ENCODE measurements around the gene ADGRD1.

The ADGRD1 gene

GRCh38 chr12:130965668-130966067 lies 12.0 kb downstream of the ADGRD1 start:
- no peak for DNase-seq (ENCODE audit: low spot score in 2 of 2)

GRCh38 chr12:130966443-130967030 lies 12.8 kb downstream of the ADGRD1 start:
- no peaks in the 10 kb centered on the region for H3K36me3 Mint-ChIP-seq
- peaks cover 10% of the 10 kb centered on the region for H3K4me1 Mint-ChIP-seq
- ATAC-seq (ENCODE audit: low read depth) (no peak), DNase-seq (ENCODE audit: low spot score in 2 of 2) (no peak)
- no peak overlapping the region for H3K27ac Mint-ChIP-seq
- peaks cover 11% of the 10 kb centered on the region for H3K27me3 Mint-ChIP-seq
- H3K4me3 Mint-ChIP-seq = no peak overlapping the region
- H3K9me3 Mint-ChIP-seq = peaks cover 2% of the 10 kb centered on the region

More at GRCh38 chr12:130965668-130966067, 12.0 kb downstream of the ADGRD1 start:
- no peak overlapping the region for H3K27ac Mint-ChIP-seq
- H3K27me3 Mint-ChIP-seq = peaks cover 12% of the 10 kb centered on the region
- H3K4me3 Mint-ChIP-seq = no peak overlapping the region
- H3K36me3 Mint-ChIP-seq = no peaks in the 10 kb centered on the region
- no peak for ATAC-seq (ENCODE audit: low read depth)
- peaks cover 7% of the 10 kb centered on the region for H3K4me1 Mint-ChIP-seq
- peaks cover 2% of the 10 kb centered on the region for H3K9me3 Mint-ChIP-seq

GRCh38 chr12:130967636-130968035 lies 13.9 kb downstream of the ADGRD1 start:
- Mint-ChIP-seq H3K27ac (no peak overlapping the region), H3K4me3 (no peak overlapping the region), H3K4me1 (peaks cover 10% of the 10 kb centered on the region), H3K27me3 (peaks cover 12% of the 10 kb centered on the region), H3K36me3 (no peaks in the 10 kb centered on the region), H3K9me3 (peaks cover 2% of the 10 kb centered on the region)
- no peak for ATAC-seq (ENCODE audit: low read depth)
- no peak for DNase-seq (ENCODE audit: low spot score in 2 of 2)

- H3K27ac Mint-ChIP-seq = no peak overlapping the region
- peaks cover 10% of the 10 kb centered on the region for H3K4me1 Mint-ChIP-seq
- peaks cover 14% of the 10 kb centered on the region for H3K27me3 Mint-ChIP-seq
- H3K4me3 Mint-ChIP-seq = no peak overlapping the region
- DNase-seq (ENCODE audit: low spot score in 2 of 2) (no peak), ATAC-seq (ENCODE audit: low read depth) (no peak)
- H3K36me3 Mint-ChIP-seq = no peaks in the 10 kb centered on the region
- H3K9me3 Mint-ChIP-seq = no peaks in the 10 kb centered on the region
Measured at GRCh38 chr12:130968611-130969010, 14.9 kb downstream of the ADGRD1 start.

GRCh38 chr12:130969223-130969622 lies 15.5 kb downstream of the ADGRD1 start:
- Mint-ChIP-seq H3K4me3 (no peak overlapping the region), H3K27ac (no peak overlapping the region), H3K27me3 (peaks cover 14% of the 10 kb centered on the region), H3K9me3 (no peaks in the 10 kb centered on the region), H3K36me3 (no peaks in the 10 kb centered on the region), H3K4me1 (peaks cover 10% of the 10 kb centered on the region)
- ATAC-seq (ENCODE audit: low read depth) (no peak), DNase-seq (ENCODE audit: low spot score in 2 of 2) (no peak)

- ATAC-seq (ENCODE audit: low read depth) (peak; percentile 67), DNase-seq (ENCODE audit: low spot score in 2 of 2) (no peak)
- H3K4me1 Mint-ChIP-seq = peaks cover 12% of the 10 kb centered on the region
- no peak overlapping the region for H3K4me3 Mint-ChIP-seq
- no peak overlapping the region for H3K27ac Mint-ChIP-seq
- no peaks in the 10 kb centered on the region for H3K36me3 Mint-ChIP-seq
- peaks cover 15% of the 10 kb centered on the region for H3K27me3 Mint-ChIP-seq
- H3K9me3 Mint-ChIP-seq = no peaks in the 10 kb centered on the region
Measured at GRCh38 chr12:130970165-130970907, 16.6 kb downstream of the ADGRD1 start.

GRCh38 chr12:130970908-130971233 lies 17.2 kb downstream of the ADGRD1 start:
- H3K27ac Mint-ChIP-seq = no peak overlapping the region

GRCh38 chr12:130971925-130972585 lies 18.3 kb downstream of the ADGRD1 start:
- DNase-seq (ENCODE audit: low spot score in 2 of 2) (no peak), ATAC-seq (ENCODE audit: low read depth) (no peak)
- Mint-ChIP-seq H3K27me3 (peaks cover 15% of the 10 kb centered on the region), H3K27ac (no peak overlapping the region), H3K4me1 (peaks cover 12% of the 10 kb centered on the region), H3K36me3 (no peaks in the 10 kb centered on the region), H3K9me3 (no peaks in the 10 kb centered on the region), H3K4me3 (no peak overlapping the region)

More at GRCh38 chr12:130970908-130971233, 17.2 kb downstream of the ADGRD1 start:
- ATAC-seq (ENCODE audit: low read depth) = no peak
- no peaks in the 10 kb centered on the region for H3K9me3 Mint-ChIP-seq
- H3K4me3 Mint-ChIP-seq = no peak overlapping the region
- peaks cover 12% of the 10 kb centered on the region for H3K4me1 Mint-ChIP-seq
- H3K27me3 Mint-ChIP-seq = peaks cover 15% of the 10 kb centered on the region
- H3K36me3 Mint-ChIP-seq = no peaks in the 10 kb centered on the region
- DNase-seq (ENCODE audit: low spot score in 2 of 2) = no peak

GRCh38 chr12:130972586-130972950 lies 18.9 kb downstream of the ADGRD1 start:
- Mint-ChIP-seq H3K27ac (no peak overlapping the region), H3K4me1 (peaks cover 12% of the 10 kb centered on the region), H3K4me3 (no peak overlapping the region), H3K27me3 (peaks cover 15% of the 10 kb centered on the region), H3K9me3 (no peaks in the 10 kb centered on the region), H3K36me3 (no peaks in the 10 kb centered on the region)
- DNase-seq (ENCODE audit: low spot score in 2 of 2) (no peak), ATAC-seq (ENCODE audit: low read depth) (no peak)

GRCh38 chr12:130973109-130973508 lies 19.4 kb downstream of the ADGRD1 start:
- no peak overlapping the region for H3K4me3 Mint-ChIP-seq
- no peaks in the 10 kb centered on the region for H3K9me3 Mint-ChIP-seq
- peaks cover 12% of the 10 kb centered on the region for H3K4me1 Mint-ChIP-seq
- no peak for DNase-seq (ENCODE audit: low spot score in 2 of 2)
- H3K27ac Mint-ChIP-seq = no peak overlapping the region
- no peaks in the 10 kb centered on the region for H3K36me3 Mint-ChIP-seq
- H3K27me3 Mint-ChIP-seq = peaks cover 14% of the 10 kb centered on the region
- no peak for ATAC-seq (ENCODE audit: low read depth)

GRCh38 chr12:130973906-130974305 lies 20.2 kb downstream of the ADGRD1 start:
- Mint-ChIP-seq H3K4me1 (peaks cover 11% of the 10 kb centered on the region), H3K27me3 (peaks cover 11% of the 10 kb centered on the region), H3K36me3 (no peaks in the 10 kb centered on the region), H3K4me3 (no peak overlapping the region), H3K9me3 (no peaks in the 10 kb centered on the region), H3K27ac (no peak overlapping the region)
- DNase-seq (ENCODE audit: low spot score in 2 of 2) = no peak
- no peak for ATAC-seq (ENCODE audit: low read depth)

- H3K4me3 Mint-ChIP-seq = no peak overlapping the region
- DNase-seq (ENCODE audit: low spot score in 2 of 2) = no peak
- no peak for ATAC-seq (ENCODE audit: low read depth)
- H3K27ac Mint-ChIP-seq = no peak overlapping the region
- H3K27me3 Mint-ChIP-seq = peaks cover 10% of the 10 kb centered on the region
- no peaks in the 10 kb centered on the region for H3K36me3 Mint-ChIP-seq
- H3K4me1 Mint-ChIP-seq = peaks cover 12% of the 10 kb centered on the region
- no peaks in the 10 kb centered on the region for H3K9me3 Mint-ChIP-seq
Measured at GRCh38 chr12:130975116-130975515, 21.4 kb downstream of the ADGRD1 start.

GRCh38 chr12:130976171-130976720 lies 22.5 kb downstream of the ADGRD1 start:
- Mint-ChIP-seq H3K27me3 (peaks cover 10% of the 10 kb centered on the region), H3K4me3 (no peak overlapping the region), H3K9me3 (no peaks in the 10 kb centered on the region), H3K27ac (no peak overlapping the region), H3K4me1 (peaks cover 10% of the 10 kb centered on the region), H3K36me3 (no peaks in the 10 kb centered on the region)
- no peak for DNase-seq (ENCODE audit: low spot score in 2 of 2)
- ATAC-seq (ENCODE audit: low read depth) = no peak

GRCh38 chr12:130977046-130977742 lies 23.5 kb downstream of the ADGRD1 start:
- DNase-seq (ENCODE audit: low spot score in 2 of 2) (no peak), ATAC-seq (ENCODE audit: low read depth) (no peak)
- H3K4me1 Mint-ChIP-seq = peaks cover 12% of the 10 kb centered on the region
- H3K27ac Mint-ChIP-seq = no peak overlapping the region
- H3K36me3 Mint-ChIP-seq = no peaks in the 10 kb centered on the region
- peaks cover 5% of the 10 kb centered on the region for H3K27me3 Mint-ChIP-seq
- no peaks in the 10 kb centered on the region for H3K9me3 Mint-ChIP-seq
- H3K4me3 Mint-ChIP-seq = no peak overlapping the region

All from memory B cell (primary cell).